ENCODE measurements around the gene MYO1A.

DNA sequence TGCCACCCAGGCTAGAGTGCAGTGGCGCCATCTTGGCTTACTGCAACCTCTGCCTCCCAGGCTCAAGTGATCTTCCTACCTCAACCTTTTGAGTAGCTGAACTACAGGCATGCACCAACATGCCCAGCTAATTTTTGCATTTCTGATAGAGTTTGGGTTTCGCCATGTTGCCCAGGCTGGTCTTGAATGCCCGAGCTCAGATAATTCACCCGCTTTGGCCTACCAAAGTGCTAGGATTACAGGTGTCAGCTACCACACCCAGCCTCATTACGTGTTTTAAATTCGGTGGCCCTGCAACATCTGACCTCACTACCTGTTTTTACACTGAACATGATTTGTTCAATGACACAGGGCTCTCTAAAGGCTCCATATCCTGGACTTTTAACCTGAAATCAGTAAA, 69.7 kb downstream of the MYO1A start:
- TF ChIP-seq, protein P1, sequence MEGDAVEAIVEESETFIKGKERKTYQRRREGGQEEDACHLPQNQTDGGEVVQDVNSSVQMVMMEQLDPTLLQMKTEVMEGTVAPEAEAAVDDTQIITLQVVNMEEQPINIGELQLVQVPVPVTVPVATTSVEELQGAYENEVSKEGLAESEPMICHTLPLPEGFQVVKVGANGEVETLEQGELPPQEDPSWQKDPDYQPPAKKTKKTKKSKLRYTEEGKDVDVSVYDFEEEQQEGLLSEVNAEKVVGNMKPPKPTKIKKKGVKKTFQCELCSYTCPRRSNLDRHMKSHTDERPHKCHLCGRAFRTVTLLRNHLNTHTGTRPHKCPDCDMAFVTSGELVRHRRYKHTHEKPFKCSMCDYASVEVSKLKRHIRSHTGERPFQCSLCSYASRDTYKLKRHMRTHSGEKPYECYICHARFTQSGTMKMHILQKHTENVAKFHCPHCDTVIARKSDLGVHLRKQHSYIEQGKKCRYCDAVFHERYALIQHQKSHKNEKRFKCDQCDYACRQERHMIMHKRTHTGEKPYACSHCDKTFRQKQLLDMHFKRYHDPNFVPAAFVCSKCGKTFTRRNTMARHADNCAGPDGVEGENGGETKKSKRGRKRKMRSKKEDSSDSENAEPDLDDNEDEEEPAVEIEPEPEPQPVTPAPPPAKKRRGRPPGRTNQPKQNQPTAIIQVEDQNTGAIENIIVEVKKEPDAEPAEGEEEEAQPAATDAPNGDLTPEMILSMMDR (IDR thresholded peaks at IDR 0.05; ENCODE audit: low read depth, low read length), result no peak
- no peak for TF ChIP-seq EZH2phosphoT487 (IDR thresholded peaks at IDR 0.05; ENCODE audit: low read depth)
